ENCODE data around the gene HPS1.

HPS1 gene

GRCh38 chr10:98472196-98472595, 25.5 kb upstream of the HPS1 start:
- no peak for DNase-seq (ENCODE audit: low spot score)
- Mint-ChIP-seq H3K9me3 (no peaks in the 10 kb centered on the region), H3K27ac (no peak overlapping the region), H3K4me3 (no peak overlapping the region), H3K27me3 (ENCODE audit: low read depth) (peaks cover 23% of the 10 kb centered on the region), H3K36me3 (ENCODE audit: low read depth) (no peaks in the 10 kb centered on the region), H3K4me1 (ENCODE audit: low read depth) (peaks cover 4% of the 10 kb centered on the region)

DNA sequence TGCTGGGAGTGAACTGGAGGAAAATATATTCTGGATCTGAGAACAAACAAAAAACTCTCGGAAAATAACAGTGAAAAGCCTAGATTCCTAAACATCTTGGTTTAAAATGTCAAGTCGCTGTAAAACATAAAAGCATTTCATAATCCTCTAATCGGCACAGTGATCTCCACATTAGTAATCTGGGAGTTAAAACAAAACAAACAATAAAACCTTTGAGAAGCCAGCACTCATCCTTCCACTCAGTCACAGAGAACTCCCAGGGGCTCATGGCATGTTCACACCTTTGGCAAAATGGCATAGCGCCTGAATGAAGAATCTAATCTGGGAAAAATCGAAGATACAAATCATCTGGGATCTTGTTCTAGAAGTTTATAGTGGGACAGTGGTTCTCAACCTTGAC, 24.1 kb upstream of the HPS1 start:
- H3K4me1 Mint-ChIP-seq (ENCODE audit: low read depth) = peaks cover 4% of the 10 kb centered on the region
- no peaks in the 10 kb centered on the region for H3K9me3 Mint-ChIP-seq
- H3K36me3 Mint-ChIP-seq (ENCODE audit: low read depth) = no peaks in the 10 kb centered on the region
- H3K27me3 Mint-ChIP-seq (ENCODE audit: low read depth) = peaks cover 23% of the 10 kb centered on the region
- no peak for DNase-seq (ENCODE audit: low spot score)
- H3K4me3 Mint-ChIP-seq = no peak overlapping the region
- H3K27ac Mint-ChIP-seq = no peak overlapping the region

- no peak for DNase-seq (ENCODE audit: low spot score)
- H3K27me3 Mint-ChIP-seq (ENCODE audit: low read depth) = peaks cover 26% of the 10 kb centered on the region
- no peak overlapping the region for H3K27ac Mint-ChIP-seq
- no peaks in the 10 kb centered on the region for H3K36me3 Mint-ChIP-seq (ENCODE audit: low read depth)
- H3K4me3 Mint-ChIP-seq = no peak overlapping the region
- no peaks in the 10 kb centered on the region for H3K9me3 Mint-ChIP-seq
- H3K4me1 Mint-ChIP-seq (ENCODE audit: low read depth) = peaks cover 2% of the 10 kb centered on the region
These were observed 22.5 kb upstream of the HPS1 start for GRCh38 chr10:98469001-98469931.

- H3K4me1 Mint-ChIP-seq (ENCODE audit: low read depth) = peaks cover 2% of the 10 kb centered on the region
- H3K36me3 Mint-ChIP-seq (ENCODE audit: low read depth) = no peaks in the 10 kb centered on the region
- no peak overlapping the region for H3K27ac Mint-ChIP-seq
- peaks cover 26% of the 10 kb centered on the region for H3K27me3 Mint-ChIP-seq (ENCODE audit: low read depth)
- peak overlapping the region; percentile 89 for H3K4me3 Mint-ChIP-seq
- peak; percentile 53 for DNase-seq (ENCODE audit: low spot score)
- H3K9me3 Mint-ChIP-seq = no peaks in the 10 kb centered on the region
These were observed 21.0 kb upstream of the HPS1 start for GRCh38 chr10:98467506-98468318.

DNA sequence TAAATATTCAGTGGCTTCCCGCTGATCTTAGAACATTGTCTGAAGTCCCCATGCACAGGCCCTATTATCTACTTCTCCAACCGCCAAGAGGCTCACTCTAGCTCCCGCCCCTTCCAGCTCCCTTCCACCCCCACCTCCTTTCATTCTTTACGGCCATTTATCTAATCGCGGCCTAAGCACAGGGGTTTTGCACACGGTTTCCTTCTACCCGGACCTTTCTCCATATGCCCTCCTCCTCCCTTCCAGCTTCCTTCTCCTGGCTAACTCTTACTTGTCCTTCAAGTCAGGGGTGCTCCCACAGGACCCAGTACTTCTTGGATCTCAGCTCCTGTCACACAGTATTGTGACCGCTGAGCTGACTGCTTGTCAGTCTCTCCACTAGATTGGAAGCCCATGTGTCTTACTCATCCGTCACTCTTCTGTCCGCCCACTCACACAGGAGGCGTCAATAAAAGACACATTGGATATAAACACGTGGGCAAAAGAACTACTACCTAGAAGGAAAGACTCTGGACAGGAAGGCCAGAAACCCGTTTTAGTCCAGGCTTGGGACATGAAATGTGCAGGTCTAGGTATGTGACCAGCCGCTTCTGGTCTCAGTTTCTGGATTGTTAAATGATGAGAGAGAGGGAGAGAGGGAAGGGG, 20.2 kb upstream of the HPS1 start:
- peaks cover 2% of the 10 kb centered on the region for H3K4me1 Mint-ChIP-seq (ENCODE audit: low read depth)
- H3K27me3 Mint-ChIP-seq (ENCODE audit: low read depth) = peaks cover 27% of the 10 kb centered on the region
- no peak for DNase-seq (ENCODE audit: low spot score)
- H3K9me3 Mint-ChIP-seq = no peaks in the 10 kb centered on the region
- no peak overlapping the region for H3K4me3 Mint-ChIP-seq
- no peak overlapping the region for H3K27ac Mint-ChIP-seq
- no peaks in the 10 kb centered on the region for H3K36me3 Mint-ChIP-seq (ENCODE audit: low read depth)

GRCh38 chr10:98465866-98466265, 19.1 kb upstream of the HPS1 start:
- Mint-ChIP-seq H3K27me3 (ENCODE audit: low read depth) (peaks cover 26% of the 10 kb centered on the region), H3K27ac (no peak overlapping the region), H3K4me3 (no peak overlapping the region)

GRCh38 chr10:98463976-98464754, 17.4 kb upstream of the HPS1 start:
- Mint-ChIP-seq H3K36me3 (ENCODE audit: low read depth) (no peaks in the 10 kb centered on the region), H3K4me1 (ENCODE audit: low read depth) (peaks cover 2% of the 10 kb centered on the region), H3K4me3 (no peak overlapping the region), H3K27me3 (ENCODE audit: low read depth) (peaks cover 19% of the 10 kb centered on the region), H3K27ac (no peak overlapping the region), H3K9me3 (no peaks in the 10 kb centered on the region)
- DNase-seq (ENCODE audit: low spot score) = no peak

More at GRCh38 chr10:98465866-98466265, 19.1 kb upstream of the HPS1 start:
- Mint-ChIP-seq H3K9me3 (no peaks in the 10 kb centered on the region), H3K4me1 (ENCODE audit: low read depth) (peaks cover 2% of the 10 kb centered on the region), H3K36me3 (ENCODE audit: low read depth) (no peaks in the 10 kb centered on the region)
- DNase-seq (ENCODE audit: low spot score) = no peak

DNA sequence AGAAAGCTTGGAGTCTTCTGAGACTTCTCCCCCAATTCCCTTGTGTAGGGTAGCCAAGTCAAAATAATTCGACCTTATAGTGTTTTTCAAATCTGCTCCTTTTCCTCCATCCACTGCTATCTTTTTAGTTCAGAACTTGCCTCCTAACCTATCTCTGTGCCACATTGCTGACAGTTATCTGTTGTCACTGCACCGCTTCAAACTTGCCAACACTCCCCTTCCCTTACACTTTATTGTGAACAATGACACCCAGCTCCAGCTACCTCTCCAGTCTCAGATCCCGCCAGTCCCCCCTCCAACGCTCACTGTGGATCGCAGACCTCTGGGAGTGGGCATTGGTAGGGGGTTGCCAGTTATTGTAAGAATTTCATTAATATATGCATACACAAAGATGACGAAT, 16.3 kb upstream of the HPS1 start:
- H3K27me3 Mint-ChIP-seq (ENCODE audit: low read depth) = peaks cover 12% of the 10 kb centered on the region
- H3K36me3 Mint-ChIP-seq (ENCODE audit: low read depth) = no peaks in the 10 kb centered on the region

DNA sequence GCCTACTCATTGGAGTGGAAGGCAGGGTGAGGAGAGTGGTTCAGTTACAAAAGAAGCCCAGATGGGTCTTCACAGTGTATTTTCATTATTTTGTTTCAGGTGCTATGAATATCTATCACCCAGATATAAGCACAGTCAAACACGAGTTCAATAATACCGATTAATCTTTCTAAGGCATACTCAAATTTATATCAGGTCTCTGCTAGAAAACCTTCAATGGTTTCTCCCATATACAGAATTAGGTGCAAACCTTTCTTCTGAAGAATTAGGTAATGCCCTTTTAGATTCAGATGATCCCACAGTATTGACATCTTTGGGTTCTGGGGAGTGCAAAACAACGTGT, 14.7 kb upstream of the HPS1 start:
- no peaks in the 10 kb centered on the region for H3K9me3 Mint-ChIP-seq
- DNase-seq (ENCODE audit: low spot score) = no peak
- no peaks in the 10 kb centered on the region for H3K4me1 Mint-ChIP-seq (ENCODE audit: low read depth)
- no peaks in the 10 kb centered on the region for H3K36me3 Mint-ChIP-seq (ENCODE audit: low read depth)
- no peak overlapping the region for H3K4me3 Mint-ChIP-seq
- no peak overlapping the region for H3K27ac Mint-ChIP-seq
- H3K27me3 Mint-ChIP-seq (ENCODE audit: low read depth) = peaks cover 17% of the 10 kb centered on the region

More for the DNA sequence above, 16.3 kb upstream of the HPS1 start:
- Mint-ChIP-seq H3K27ac (no peak overlapping the region), H3K4me3 (no peak overlapping the region), H3K9me3 (no peaks in the 10 kb centered on the region), H3K4me1 (ENCODE audit: low read depth) (peaks cover 2% of the 10 kb centered on the region)
- DNase-seq (ENCODE audit: low spot score) = no peak

GRCh38 chr10:98460837-98461499, 14.2 kb upstream of the HPS1 start:
- Mint-ChIP-seq H3K27ac (no peak overlapping the region), H3K4me3 (no peak overlapping the region), H3K36me3 (ENCODE audit: low read depth) (no peaks in the 10 kb centered on the region), H3K4me1 (ENCODE audit: low read depth) (no peaks in the 10 kb centered on the region), H3K9me3 (no peaks in the 10 kb centered on the region), H3K27me3 (ENCODE audit: low read depth) (peaks cover 17% of the 10 kb centered on the region)
- no peak for DNase-seq (ENCODE audit: low spot score)

- DNase-seq (ENCODE audit: low spot score) = no peak
- H3K4me3 Mint-ChIP-seq = no peak overlapping the region
- H3K36me3 Mint-ChIP-seq (ENCODE audit: low read depth) = no peaks in the 10 kb centered on the region
- no peak overlapping the region for H3K27ac Mint-ChIP-seq
- peaks cover 15% of the 10 kb centered on the region for H3K27me3 Mint-ChIP-seq (ENCODE audit: low read depth)
- no peaks in the 10 kb centered on the region for H3K9me3 Mint-ChIP-seq
- H3K4me1 Mint-ChIP-seq (ENCODE audit: low read depth) = no peaks in the 10 kb centered on the region
These were observed 12.4 kb upstream of the HPS1 start for GRCh38 chr10:98458809-98459784.

- DNase-seq (ENCODE audit: low spot score) = no peak
- no peaks in the 10 kb centered on the region for H3K9me3 Mint-ChIP-seq
- H3K4me3 Mint-ChIP-seq = no peak overlapping the region
- no peaks in the 10 kb centered on the region for H3K4me1 Mint-ChIP-seq (ENCODE audit: low read depth)
- peaks cover 18% of the 10 kb centered on the region for H3K27me3 Mint-ChIP-seq (ENCODE audit: low read depth)
- no peak overlapping the region for H3K27ac Mint-ChIP-seq
- H3K36me3 Mint-ChIP-seq (ENCODE audit: low read depth) = no peaks in the 10 kb centered on the region
These were observed 11.0 kb upstream of the HPS1 start for GRCh38 chr10:98457721-98458120.

All from T-helper 2 cell treated with Interferon-gamma antibody and Interleukin-4, amounts not matched to agents 5 μg/mL and 100 μg/mL, for 36 hours (primary cell).